Middle frontal gyrus (tissue), 1 donor: Measurements from ENCODE around the gene PTPN13.

Source experiments
- DNase-seq: peaks from one replicate; pipeline ENCODE4 v3.0.0-alpha.2; 2015; ENCODE audit warnings: low spot score; ENCODE audit errors: extremely low spot score

PTPN13 gene

GRCh38 chr4:86587381-86588140 lies 6.6 kb upstream of the PTPN13 start:
- DNase-seq = no peak

- DNase-seq = no peak
Measured at GRCh38 chr4:86592553-86593249, 1.4 kb upstream of the PTPN13 start.

GRCh38 chr4:86594559-86595425 lies 677 bp downstream of the PTPN13 start:
- DNase-seq = no peak

GRCh38 chr4:86595426-86595805 lies 1.3 kb downstream of the PTPN13 start:
- no peak for DNase-seq

DNA sequence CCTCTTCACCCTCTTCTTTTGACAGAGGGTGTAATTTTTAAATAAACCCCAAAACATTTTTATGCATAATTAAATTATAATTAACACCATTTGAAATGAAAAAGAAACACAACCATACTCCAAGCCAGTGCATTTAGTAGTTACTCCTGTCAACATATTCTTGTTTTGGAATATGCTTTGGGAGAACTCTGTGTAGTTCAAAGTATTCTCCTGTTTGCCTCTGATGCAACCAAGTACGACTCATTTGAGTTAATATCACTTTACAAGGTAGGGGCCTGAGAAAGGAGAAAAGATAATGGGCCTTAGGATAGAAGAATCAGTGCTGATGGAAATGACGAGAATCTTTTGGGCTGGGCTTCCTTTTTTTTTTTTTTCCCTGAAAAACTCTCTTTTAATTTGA lies 2.7 kb downstream of the PTPN13 start:
- no peak for DNase-seq

- no peak for DNase-seq
Measured at GRCh38 chr4:86600007-86600653, 6.0 kb downstream of the PTPN13 start.

DNA sequence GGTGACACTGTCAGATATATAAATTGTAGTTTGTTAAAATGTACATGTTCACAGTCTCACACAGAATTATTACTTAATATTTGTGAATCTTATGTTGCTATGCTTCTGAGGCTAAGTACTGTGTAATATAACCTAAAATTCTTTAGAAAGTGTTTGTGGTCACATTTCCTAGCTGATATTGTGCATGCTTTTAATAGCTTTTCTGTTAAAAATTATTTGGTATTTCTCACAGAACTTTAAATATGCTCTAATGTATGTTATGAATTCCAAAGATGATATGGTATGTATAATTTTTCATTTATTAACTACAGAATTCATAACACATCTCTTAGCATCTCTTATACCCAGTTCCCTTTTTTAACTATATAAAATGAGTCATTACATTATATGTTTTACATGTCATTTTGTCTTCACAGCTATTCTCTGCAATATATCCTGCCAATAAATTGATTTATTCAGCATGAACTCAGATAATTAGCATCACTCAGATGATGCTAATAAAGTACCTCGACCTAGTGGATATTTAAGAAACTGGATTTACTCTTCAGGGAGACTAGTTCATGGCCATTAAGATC lies 9.3 kb downstream of the PTPN13 start:
- DNase-seq = no peak

DNA sequence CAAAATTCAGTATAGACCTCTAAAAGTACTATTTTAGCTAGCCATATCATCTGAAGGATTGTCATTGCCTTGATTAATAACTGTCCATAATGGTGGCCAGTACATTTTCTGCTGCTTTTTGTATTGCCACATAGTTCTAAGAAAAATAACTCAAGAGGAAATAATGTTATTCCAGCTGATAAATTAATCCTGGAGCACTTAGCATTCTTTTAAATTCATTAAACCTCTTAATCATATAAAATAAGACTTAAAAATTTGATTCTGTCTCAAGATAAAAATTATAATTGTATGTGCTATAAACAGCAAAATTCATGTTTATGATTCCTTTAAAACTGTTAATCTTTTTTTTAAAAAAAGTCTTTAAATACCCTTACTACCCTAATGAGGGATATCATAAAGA lies 12.7 kb downstream of the PTPN13 start:
- DNase-seq = no peak

DNA sequence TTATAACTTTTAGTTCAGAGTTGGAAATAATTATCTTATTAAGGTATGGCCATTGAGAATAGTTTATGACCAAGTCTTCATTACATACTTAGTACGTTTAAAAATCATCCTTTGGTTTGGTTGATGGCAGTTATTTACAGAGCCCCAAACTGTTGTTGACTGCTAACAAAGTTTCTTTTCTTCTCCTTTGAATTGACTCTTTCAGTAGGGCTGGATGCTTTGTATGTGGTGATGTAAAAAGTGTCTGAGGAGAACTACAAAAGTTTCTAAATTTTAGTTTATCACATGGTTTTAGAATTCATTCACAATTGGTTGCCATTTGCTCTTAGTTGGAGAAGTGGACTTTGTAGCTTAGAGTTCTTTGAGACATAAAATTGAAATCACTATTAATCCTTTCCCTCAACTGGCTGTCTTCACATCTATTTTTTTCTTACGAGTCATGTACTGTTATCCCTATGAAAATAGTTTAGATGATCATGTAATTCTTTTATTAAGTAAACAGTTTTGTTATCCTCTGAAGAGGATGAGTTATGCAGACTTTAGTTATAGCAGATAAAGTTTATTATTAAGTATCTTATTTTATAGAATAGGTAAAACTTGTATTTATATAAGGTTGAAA lies 14.8 kb downstream of the PTPN13 start:
- DNase-seq = no peak

- no peak for DNase-seq
Measured at GRCh38 chr4:86611757-86612156, 17.6 kb downstream of the PTPN13 start.

GRCh38 chr4:86613734-86614133 lies 19.6 kb downstream of the PTPN13 start:
- no peak for DNase-seq

DNA sequence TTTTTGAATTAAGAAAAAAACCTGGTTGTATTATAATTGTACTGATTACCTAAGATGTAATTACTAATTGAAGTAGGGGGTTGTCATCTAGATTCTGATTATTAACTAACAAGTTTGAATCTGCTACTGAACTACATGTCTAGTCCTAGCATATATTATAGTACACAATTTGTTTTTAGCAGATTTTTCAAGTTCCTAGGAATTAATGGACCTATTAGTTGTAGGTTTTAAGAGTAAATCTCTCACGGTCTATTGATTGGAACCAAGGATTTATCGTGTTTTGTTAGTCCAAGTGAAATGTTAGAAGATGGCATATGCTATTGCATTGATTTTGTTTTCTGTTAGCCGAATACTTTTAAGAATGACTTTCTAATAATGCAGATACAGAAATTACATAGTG lies 20.8 kb downstream of the PTPN13 start:
- no peak for DNase-seq

DNA sequence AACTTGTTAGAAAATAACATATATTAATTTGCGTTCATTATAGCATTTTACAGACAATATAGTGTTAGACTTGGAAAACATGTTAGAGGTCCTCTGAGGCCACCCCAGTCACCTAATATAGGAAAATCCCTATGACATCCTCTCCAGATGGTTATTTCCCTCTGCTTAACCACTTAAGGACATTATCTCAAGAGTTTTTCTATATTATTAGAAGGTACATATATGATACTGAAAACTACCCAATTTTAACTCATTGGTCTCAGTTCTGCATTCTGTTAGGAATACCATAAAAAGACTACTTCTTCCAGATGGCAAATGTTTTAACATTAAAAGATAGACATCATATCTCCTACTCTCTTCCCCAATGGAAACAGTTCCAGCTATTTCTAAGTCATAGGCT lies 21.4 kb downstream of the PTPN13 start:
- DNase-seq = no peak

GRCh38 chr4:86619656-86620055 lies 25.5 kb downstream of the PTPN13 start:
- no peak for DNase-seq

- no peak for DNase-seq
Measured at GRCh38 chr4:86621435-86621834, 27.3 kb downstream of the PTPN13 start.

- DNase-seq = no peak
Measured at GRCh38 chr4:86626066-86626465, 32.0 kb downstream of the PTPN13 start.

GRCh38 chr4:86627462-86628135 lies 33.5 kb downstream of the PTPN13 start:
- no peak for DNase-seq

- DNase-seq = no peak
Measured at GRCh38 chr4:86630629-86631028, 36.5 kb downstream of the PTPN13 start.

- no peak for DNase-seq
Measured at GRCh38 chr4:86631166-86631565, 37.1 kb downstream of the PTPN13 start.

DNA sequence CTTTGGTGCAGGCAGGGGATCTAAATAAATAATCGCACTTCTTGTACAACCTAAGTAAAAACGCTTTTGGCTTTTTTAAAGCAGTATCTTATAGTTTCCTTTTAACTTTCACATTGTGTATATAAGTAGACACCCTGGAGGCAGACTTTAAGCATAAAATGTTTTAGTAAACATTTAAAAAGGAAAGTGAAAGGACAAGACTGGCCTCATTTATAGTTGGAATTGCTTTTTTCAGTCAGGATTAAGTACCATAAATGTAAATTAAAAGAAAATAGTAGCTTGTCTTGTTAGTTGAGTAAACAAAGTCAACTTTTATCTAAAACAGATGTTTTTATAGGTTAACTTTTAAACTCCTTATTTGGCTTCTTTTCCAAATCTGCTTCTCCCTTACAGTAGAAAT lies 39.7 kb downstream of the PTPN13 start:
- no peak for DNase-seq
